ENCODE data around the gene HPS4. TPM values are rescaled to one million over a fixed set of nuclear protein-coding genes. Genes with fewer than 3 reads are reported as not detected.
A peak's percentile ranks its signal among the peaks of the same experiment; 100 is the strongest.

Gene HPS4
- total RNA-seq, 2 experiments from 2014 or later: 32.2 to 34.6 TPM

- no peak overlapping the region for H3K4me3 Mint-ChIP-seq
- ATAC-seq: no peak
- H3K36me3 Mint-ChIP-seq (ENCODE audit: low read depth): peaks cover 16% of the 10 kb centered on the region
- H3K27me3 Mint-ChIP-seq (ENCODE audit: low read depth): no peaks in the 10 kb centered on the region
- POLR2A ChIA-PET: no interaction called here
- H3K4me1 Mint-ChIP-seq (ENCODE audit: low read depth): no peaks in the 10 kb centered on the region
- no peak for DNase-seq
- H3K9me3 Mint-ChIP-seq (ENCODE audit: insufficient read depth): no peaks in the 10 kb centered on the region
- no peak overlapping the region for H3K27ac Mint-ChIP-seq
- CTCF ChIA-PET: interaction anchor here (0.8 to 1.5 kb wide), 3 partner anchors 15 to 88 kb away, joined by 3 to 5 read pairs (median 3); no protein-coding TSS in a partner anchor
Observed at GRCh38 chr22:26452236-26453016, 31.2 kb downstream of the HPS4 start.

GRCh38 chr22:26450453-26451185, 33.0 kb downstream of the HPS4 start:
- no peaks in the 10 kb centered on the region for H3K27me3 Mint-ChIP-seq (ENCODE audit: low read depth)
- H3K4me1 Mint-ChIP-seq (ENCODE audit: low read depth): no peaks in the 10 kb centered on the region
- no peak overlapping the region for H3K27ac Mint-ChIP-seq
- ATAC-seq: no peak
- POLR2A ChIA-PET: no interaction called here
- no peaks in the 10 kb centered on the region for H3K9me3 Mint-ChIP-seq (ENCODE audit: insufficient read depth)
- H3K36me3 Mint-ChIP-seq (ENCODE audit: low read depth): peaks cover 8% of the 10 kb centered on the region
- no peak for DNase-seq
- no peak overlapping the region for H3K4me3 Mint-ChIP-seq
- CTCF ChIA-PET: interaction anchor here (1.5 kb wide), 1 partner anchor 31 kb away, joined by 5 read pairs; no protein-coding TSS in a partner anchor

GRCh38 chr22:26448941-26449340, 34.6 kb downstream of the HPS4 start:
- Mint-ChIP-seq H3K27ac (peak overlapping the region; percentile 46), H3K4me3 (no peak overlapping the region), H3K9me3 (ENCODE audit: insufficient read depth) (no peaks in the 10 kb centered on the region), H3K4me1 (ENCODE audit: low read depth) (no peaks in the 10 kb centered on the region), H3K27me3 (ENCODE audit: low read depth) (no peaks in the 10 kb centered on the region), H3K36me3 (ENCODE audit: low read depth) (peaks cover 15% of the 10 kb centered on the region)
- POLR2A ChIA-PET: no interaction called here
- ATAC-seq: no peak
- CTCF ChIA-PET: interaction anchor here (0.5 to 1.7 kb wide), 3 partner anchors 11 to 85 kb away, joined by 3 read pairs; no protein-coding TSS in a partner anchor
- no peak for DNase-seq

- H3K27me3 Mint-ChIP-seq (ENCODE audit: low read depth): no peaks in the 10 kb centered on the region
- no peak overlapping the region for H3K27ac Mint-ChIP-seq
- CTCF ChIA-PET: interaction anchor here (0.5 to 1.7 kb wide), 3 partner anchors 10 to 84 kb away, joined by 3 read pairs; no protein-coding TSS in a partner anchor
- ATAC-seq: no peak
- H3K4me1 Mint-ChIP-seq (ENCODE audit: low read depth): no peaks in the 10 kb centered on the region
- H3K9me3 Mint-ChIP-seq (ENCODE audit: insufficient read depth): no peaks in the 10 kb centered on the region
- no peak overlapping the region for H3K4me3 Mint-ChIP-seq
- DNase-seq: no peak
- POLR2A ChIA-PET: no interaction called here
- H3K36me3 Mint-ChIP-seq (ENCODE audit: low read depth): peaks cover 12% of the 10 kb centered on the region
Observed at GRCh38 chr22:26448334-26448733, 35.2 kb downstream of the HPS4 start.

- DNase-seq (no peak), ATAC-seq (no peak)
- no peak overlapping the region for H3K27ac Mint-ChIP-seq
- no peaks in the 10 kb centered on the region for H3K27me3 Mint-ChIP-seq (ENCODE audit: low read depth)
- ChIA-PET POLR2A (no interaction called here), CTCF (interaction anchor here (1.5 to 1.7 kb wide), 2 partner anchors 10 to 84 kb away, joined by 3 read pairs; no protein-coding TSS in a partner anchor)
- H3K36me3 Mint-ChIP-seq (ENCODE audit: low read depth): peaks cover 15% of the 10 kb centered on the region
- H3K4me3 Mint-ChIP-seq: no peak overlapping the region
- H3K9me3 Mint-ChIP-seq (ENCODE audit: insufficient read depth): no peaks in the 10 kb centered on the region
- H3K4me1 Mint-ChIP-seq (ENCODE audit: low read depth): no peaks in the 10 kb centered on the region
Observed at GRCh38 chr22:26447584-26448329, 35.8 kb downstream of the HPS4 start.

- H3K36me3 Mint-ChIP-seq (ENCODE audit: low read depth): peaks cover 15% of the 10 kb centered on the region
Observed at GRCh38 chr22:26446808-26447515, 36.6 kb downstream of the HPS4 start.

GRCh38 chr22:26445577-26446275, 37.9 kb downstream of the HPS4 start:
- POLR2A ChIA-PET: no interaction called here
- peaks cover 1% of the 10 kb centered on the region for H3K4me1 Mint-ChIP-seq (ENCODE audit: low read depth)
- ATAC-seq: no peak

More at GRCh38 chr22:26446808-26447515, 36.6 kb downstream of the HPS4 start:
- no peak for DNase-seq
- POLR2A ChIA-PET: no interaction called here
- H3K27ac Mint-ChIP-seq: no peak overlapping the region
- peaks cover 1% of the 10 kb centered on the region for H3K4me1 Mint-ChIP-seq (ENCODE audit: low read depth)
- ATAC-seq: no peak
- H3K27me3 Mint-ChIP-seq (ENCODE audit: low read depth): no peaks in the 10 kb centered on the region
- no peak overlapping the region for H3K4me3 Mint-ChIP-seq
- CTCF ChIA-PET: no interaction called here
- H3K9me3 Mint-ChIP-seq (ENCODE audit: insufficient read depth): no peaks in the 10 kb centered on the region

GRCh38 chr22:26444777-26445176, 38.8 kb downstream of the HPS4 start:
- Mint-ChIP-seq H3K4me1 (ENCODE audit: low read depth) (peaks cover 1% of the 10 kb centered on the region), H3K27ac (no peak overlapping the region), H3K36me3 (ENCODE audit: low read depth) (peaks cover 15% of the 10 kb centered on the region), H3K9me3 (ENCODE audit: insufficient read depth) (no peaks in the 10 kb centered on the region), H3K4me3 (no peak overlapping the region), H3K27me3 (ENCODE audit: low read depth) (no peaks in the 10 kb centered on the region)
- POLR2A ChIA-PET: no interaction called here
- ATAC-seq (no peak), DNase-seq (no peak)
- CTCF ChIA-PET: no interaction called here

More at GRCh38 chr22:26445577-26446275, 37.9 kb downstream of the HPS4 start:
- Mint-ChIP-seq H3K9me3 (ENCODE audit: insufficient read depth) (no peaks in the 10 kb centered on the region), H3K27me3 (ENCODE audit: low read depth) (no peaks in the 10 kb centered on the region), H3K4me3 (no peak overlapping the region), H3K27ac (no peak overlapping the region), H3K36me3 (ENCODE audit: low read depth) (peaks cover 17% of the 10 kb centered on the region)
- DNase-seq: no peak
- CTCF ChIA-PET: interaction anchor here (0.6 kb wide), 1 partner anchor 14 kb away, joined by 3 read pairs; no protein-coding TSS in a partner anchor

- Mint-ChIP-seq H3K4me1 (ENCODE audit: low read depth) (peaks cover 1% of the 10 kb centered on the region), H3K27ac (no peak overlapping the region), H3K36me3 (ENCODE audit: low read depth) (peaks cover 15% of the 10 kb centered on the region), H3K27me3 (ENCODE audit: low read depth) (no peaks in the 10 kb centered on the region), H3K4me3 (no peak overlapping the region), H3K9me3 (ENCODE audit: insufficient read depth) (no peaks in the 10 kb centered on the region)
- ChIA-PET POLR2A (no interaction called here), CTCF (interaction anchor here (1.0 kb wide), 1 partner anchor 17 kb away, joined by 4 read pairs; no protein-coding TSS in a partner anchor)
- no peak for DNase-seq
- no peak for ATAC-seq
Observed at GRCh38 chr22:26443901-26444690, 39.5 kb downstream of the HPS4 start.

GRCh38 chr22:26442086-26442756, 41.4 kb downstream of the HPS4 start:
- ChIA-PET CTCF (interaction anchor here (1.6 kb wide), 1 partner anchor 78 kb away, joined by 3 read pairs; no protein-coding TSS in a partner anchor), POLR2A (interaction anchor here (0.7 kb wide), 1 partner anchor 11 kb away, joined by 3 read pairs; no protein-coding TSS in a partner anchor)
- Mint-ChIP-seq H3K9me3 (ENCODE audit: insufficient read depth) (no peaks in the 10 kb centered on the region), H3K27me3 (ENCODE audit: low read depth) (no peaks in the 10 kb centered on the region), H3K4me1 (ENCODE audit: low read depth) (peaks cover 1% of the 10 kb centered on the region), H3K36me3 (ENCODE audit: low read depth) (peaks cover 15% of the 10 kb centered on the region), H3K4me3 (no peak overlapping the region), H3K27ac (no peak overlapping the region)
- DNase-seq (no peak), ATAC-seq (no peak)
